HK-2 (cell line): ENCODE data around the gene UGT1A8.
"Not testable (repeated sequence)": the region's sequence is repeated elsewhere in the genome, so short reads cannot be mapped to it uniquely, and the experiment has no call there.

ENCODE experiments used
- DNase-seq: peaks from one replicate; pipeline ENCODE4 v3.0.0-alpha.2; 2018; ENCODE audit not compliant: unreplicated experiment

The UGT1A8 gene

GRCh38 chr2:233714121-233714520 lies 96.7 kb downstream of the UGT1A8 start:
- no peak for DNase-seq

- DNase-seq, result no peak
These were observed 101.1 kb downstream of the UGT1A8 start, which contains the start of gene UGT1A4 for GRCh38 chr2:233718552-233718951. UGT1A4 (plus strand) TSS chr2:233718736; CDS start chr2:233718821, 85 bp downstream.

GRCh38 chr2:233728723-233729301 lies 111.4 kb downstream of the UGT1A8 start, which contains the start of gene UGT1A3:
UGT1A3 (plus strand) TSS chr2:233729042; CDS start chr2:233729127, 85 bp downstream.
- DNase-seq, result no peak

- DNase-seq, result not testable (repeated sequence)
These were observed 119.6 kb downstream of the UGT1A8 start for GRCh38 chr2:233736868-233737653.

GRCh38 chr2:233740870-233741269 lies 123.4 kb downstream of the UGT1A8 start:
- no peak for DNase-seq

GRCh38 chr2:233743464-233744259 lies 126.2 kb downstream of the UGT1A8 start:
- no peak for DNase-seq

- no peak for DNase-seq
These were observed 127.8 kb downstream of the UGT1A8 start for GRCh38 chr2:233745073-233745755.

GRCh38 chr2:233745838-233746237 lies 128.4 kb downstream of the UGT1A8 start:
- not testable (repeated sequence) for DNase-seq

GRCh38 chr2:233746475-233747282 lies 129.2 kb downstream of the UGT1A8 start:
- DNase-seq, result no peak

GRCh38 chr2:233747283-233747544 lies 129.8 kb downstream of the UGT1A8 start:
- DNase-seq, result no peak

GRCh38 chr2:233750689-233751088 lies 133.3 kb downstream of the UGT1A8 start:
- DNase-seq, result not testable (repeated sequence)

- DNase-seq, result not testable (repeated sequence)
These were observed 134.0 kb downstream of the UGT1A8 start for GRCh38 chr2:233751212-233752009.

- DNase-seq, result no peak
These were observed 137.6 kb downstream of the UGT1A8 start for GRCh38 chr2:233754872-233755611.

GRCh38 chr2:233756429-233757081 lies 139.1 kb downstream of the UGT1A8 start:
- no peak for DNase-seq

- DNase-seq, result no peak
These were observed 140.7 kb downstream of the UGT1A8 start for GRCh38 chr2:233758141-233758540.

GRCh38 chr2:233758849-233759248 lies 141.4 kb downstream of the UGT1A8 start:
- no peak for DNase-seq

- DNase-seq, result no peak
These were observed 142.6 kb downstream of the UGT1A8 start, which contains the start of gene UGT1A1 for GRCh38 chr2:233760043-233760442. UGT1A1 (plus strand) TSS chr2:233760270; CDS start chr2:233760288, 18 bp downstream.

GRCh38 chr2:233761040-233761769 lies 143.8 kb downstream of the UGT1A8 start:
- no peak for DNase-seq
